GM18951 (cell line): ENCODE data around the gene EGFL7.

Source experiments
- POLR2A ChIP-seq: IDR thresholded peaks from 4 replicates; pipeline ENCODE4 v1.6.1; 2011; ENCODE audit warnings: mild to moderate bottlenecking; ENCODE audit not compliant: insufficient read length, insufficient read depth; ENCODE audit errors: extremely low read depth
- in situ Hi-C: fragments of 300-500 bp; cut with MboI; formaldehyde crosslinking; loops from one replicate; pipeline ENCODE4 v1.12.0; 2022; ENCODE audit warnings: low sequenced_read_pairs, mixed read lengths, inconsistent platforms; ENCODE audit not compliant: unreplicated experiment

EGFL7 gene

DNA sequence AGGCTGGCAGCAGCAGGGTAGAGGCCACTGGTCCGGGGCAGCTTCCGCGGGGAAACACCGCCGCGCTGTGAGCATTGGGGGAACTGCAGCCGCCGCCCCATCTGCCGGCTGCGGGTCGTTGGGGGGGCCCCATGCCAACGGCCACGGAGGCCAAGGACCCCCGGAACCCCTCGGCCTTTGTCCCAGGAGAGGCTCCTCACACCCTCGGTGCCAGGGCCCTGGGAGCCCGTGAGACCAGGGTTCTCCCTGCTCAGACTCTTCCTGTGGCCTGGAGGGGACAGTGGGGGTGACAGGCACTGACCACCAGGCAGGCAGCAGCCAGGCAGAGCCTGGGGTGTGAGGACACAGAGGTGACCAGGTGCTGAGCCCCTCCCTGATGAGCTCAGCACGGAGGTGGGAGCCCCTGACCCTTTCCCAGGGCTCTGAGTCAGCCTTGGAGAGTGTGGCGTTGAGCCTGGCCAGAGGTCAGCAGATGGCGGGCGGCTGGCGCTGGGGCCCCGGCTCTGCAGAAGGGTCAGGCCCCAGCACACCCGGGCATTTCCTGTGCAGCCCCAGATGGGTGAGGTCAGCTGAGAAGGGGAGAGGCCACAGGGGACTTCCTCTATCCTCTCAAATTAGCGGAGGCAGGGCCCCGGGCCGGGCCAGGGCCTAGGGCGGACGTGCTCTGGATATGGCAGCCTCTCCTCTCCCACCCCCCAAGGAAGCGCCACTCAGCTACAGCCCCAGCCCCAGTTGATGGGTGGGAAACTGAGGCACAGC lies 17.9 kb upstream of the EGFL7 start:
- in situ Hi-C loops, result no loop called here
- TF ChIP-seq POLR2A, result no peak

DNA sequence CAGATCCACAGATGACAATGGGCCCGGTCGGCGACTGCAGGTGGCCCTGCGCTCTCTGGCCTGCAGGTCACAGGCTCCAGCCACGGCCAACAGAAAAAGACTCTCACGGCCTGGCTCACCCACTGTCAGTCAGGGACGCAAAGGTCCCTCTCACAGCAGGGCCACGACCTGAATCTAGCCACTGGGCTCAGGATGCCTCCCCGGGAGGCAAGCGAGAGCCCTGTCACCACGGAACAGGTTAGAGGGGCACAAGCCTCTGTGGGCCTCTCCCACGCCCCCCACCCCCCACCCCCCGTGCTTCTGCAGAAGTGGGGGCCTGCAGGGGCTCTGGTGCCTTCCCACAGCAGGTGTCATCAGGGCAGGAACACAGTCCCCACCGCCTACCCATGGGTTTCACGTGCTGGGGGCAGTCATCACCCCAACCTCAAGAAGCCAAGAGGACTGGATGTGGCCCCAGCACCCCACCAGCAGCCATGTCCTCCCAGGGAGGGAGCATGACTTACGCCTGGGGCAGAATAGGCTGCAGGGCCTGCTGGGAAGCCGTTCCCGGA lies 17.3 kb upstream of the EGFL7 start:
- in situ Hi-C loops, result no loop called here
- TF ChIP-seq POLR2A, result no peak

DNA sequence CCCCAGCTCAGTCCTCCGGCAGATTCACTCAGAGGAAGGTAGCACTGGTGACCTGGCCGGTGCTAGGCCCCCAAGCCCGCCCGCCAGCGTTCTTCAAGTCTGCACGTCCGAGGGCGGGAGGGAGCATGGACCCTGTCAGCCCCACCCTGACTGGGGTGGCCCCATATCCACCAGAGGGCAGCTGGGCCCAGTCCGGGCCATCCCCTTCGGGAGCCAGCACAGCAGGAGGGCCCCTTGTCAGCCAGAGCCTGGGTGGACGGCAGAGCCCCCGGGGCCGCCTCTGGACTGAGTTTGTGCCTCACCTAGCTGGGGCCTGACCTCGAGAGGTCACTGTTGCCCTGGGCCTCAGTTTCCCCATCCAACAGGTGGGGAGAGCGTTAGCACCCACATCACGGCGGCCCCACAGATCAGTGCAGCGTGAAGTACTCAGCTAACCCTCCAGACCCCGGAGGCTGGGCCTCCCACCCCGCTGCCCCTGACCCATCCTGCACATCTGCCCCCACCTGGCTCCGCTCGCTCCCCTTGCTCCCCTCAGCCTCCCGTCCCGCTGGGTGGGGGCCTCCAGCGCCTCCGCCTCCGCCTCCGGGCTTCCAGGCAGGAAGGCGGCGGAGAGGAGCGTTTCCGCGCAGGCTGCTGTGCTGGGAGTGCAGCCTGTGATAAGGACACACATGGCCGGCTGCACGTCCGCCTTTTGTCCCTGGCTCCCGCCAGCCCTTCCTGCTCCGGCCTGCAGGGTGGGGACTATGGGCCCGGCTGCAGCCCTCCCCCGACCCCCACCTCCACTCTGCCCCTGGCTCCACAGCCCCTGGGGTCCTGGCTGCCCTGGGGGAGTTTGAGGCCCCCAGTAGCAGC lies 16.6 kb upstream of the EGFL7 start:
- in situ Hi-C loops, result no loop called here
- TF ChIP-seq POLR2A, result no peak

DNA sequence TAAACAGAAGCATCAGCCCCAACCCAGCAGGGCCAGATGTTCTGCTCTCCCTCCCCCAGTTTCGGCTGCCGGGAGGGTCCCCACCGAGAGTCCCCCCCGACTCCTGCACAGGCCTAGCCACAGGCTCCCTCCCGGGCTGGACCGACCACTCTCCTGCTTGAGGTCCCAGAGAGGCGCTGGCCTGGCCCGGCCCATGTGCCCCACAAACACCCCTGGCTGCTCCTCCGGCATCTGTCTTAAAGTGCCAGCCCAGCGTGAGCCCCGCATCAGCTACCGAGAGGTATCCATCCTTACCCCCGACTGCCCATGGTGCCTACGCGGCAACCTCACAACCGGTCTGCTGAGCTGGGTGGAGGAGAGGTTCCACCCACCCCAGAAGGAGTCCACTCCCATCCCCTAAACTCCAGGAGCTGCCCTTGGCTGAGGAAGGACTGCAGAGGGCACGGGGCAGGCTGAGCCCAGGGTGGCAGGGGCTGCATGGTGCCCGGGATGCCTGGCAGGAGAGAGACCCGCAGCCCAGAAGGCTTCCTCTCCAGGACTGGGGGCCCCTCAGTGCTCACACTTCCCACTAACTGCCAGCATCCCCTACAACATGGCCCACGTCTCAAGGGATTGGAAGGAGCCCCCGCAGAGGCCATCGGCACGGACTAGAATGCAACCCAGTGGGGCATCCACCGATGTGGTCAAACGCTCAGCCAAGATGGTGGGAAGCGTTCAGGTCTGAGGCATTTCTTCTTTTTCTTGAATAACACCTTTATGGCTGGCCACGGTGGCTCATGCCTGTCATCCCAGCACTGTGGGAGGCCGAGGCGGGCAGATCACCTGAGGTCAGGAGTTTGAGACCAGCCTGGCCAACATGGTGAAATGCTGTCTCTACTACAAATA lies 15.6 kb upstream of the EGFL7 start:
- TF ChIP-seq POLR2A, result no peak
- in situ Hi-C loops, result no loop called here

DNA sequence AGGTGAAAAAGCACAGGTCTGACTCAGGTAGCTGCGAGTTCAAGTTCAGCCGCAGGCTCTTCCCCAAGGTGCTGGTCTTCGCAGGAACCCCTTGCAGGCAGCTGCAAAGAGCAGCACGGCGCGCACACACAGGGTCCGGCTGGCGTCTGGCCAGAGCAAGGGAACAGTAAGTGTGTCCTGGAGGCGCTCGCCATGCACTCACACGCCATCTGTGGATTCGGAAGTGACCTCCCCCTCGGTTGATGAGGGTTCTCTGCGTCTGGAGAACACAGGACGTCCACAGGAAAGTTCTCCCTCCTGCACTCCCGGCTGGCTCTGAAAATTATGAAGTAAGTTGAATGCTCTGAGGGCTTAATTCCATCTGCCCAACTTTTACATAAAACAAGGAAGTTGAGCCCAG lies 14.0 kb upstream of the EGFL7 start:
- TF ChIP-seq POLR2A, result no peak
- in situ Hi-C loops, result no loop called here

DNA sequence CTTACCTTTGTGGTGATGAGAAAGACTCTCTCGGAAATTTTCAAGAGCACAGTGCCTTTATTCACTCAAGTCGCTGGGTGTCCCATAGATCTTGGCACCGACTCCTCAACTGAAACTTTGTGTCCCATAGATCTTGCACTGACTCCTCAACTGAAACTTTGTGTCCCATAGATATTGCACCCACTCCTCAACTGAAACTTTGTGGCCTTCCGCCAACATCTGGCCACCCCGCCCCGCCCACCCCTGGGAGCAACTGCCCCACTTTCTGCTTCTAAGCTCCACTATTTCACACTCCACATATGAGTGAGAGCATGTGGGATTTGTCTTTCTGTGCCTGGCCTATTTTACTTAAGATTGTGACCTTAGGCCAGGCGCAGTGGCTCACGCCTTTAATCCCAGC lies 12.7 kb upstream of the EGFL7 start:
- TF ChIP-seq POLR2A, result no peak
- in situ Hi-C loops, result no loop called here

DNA sequence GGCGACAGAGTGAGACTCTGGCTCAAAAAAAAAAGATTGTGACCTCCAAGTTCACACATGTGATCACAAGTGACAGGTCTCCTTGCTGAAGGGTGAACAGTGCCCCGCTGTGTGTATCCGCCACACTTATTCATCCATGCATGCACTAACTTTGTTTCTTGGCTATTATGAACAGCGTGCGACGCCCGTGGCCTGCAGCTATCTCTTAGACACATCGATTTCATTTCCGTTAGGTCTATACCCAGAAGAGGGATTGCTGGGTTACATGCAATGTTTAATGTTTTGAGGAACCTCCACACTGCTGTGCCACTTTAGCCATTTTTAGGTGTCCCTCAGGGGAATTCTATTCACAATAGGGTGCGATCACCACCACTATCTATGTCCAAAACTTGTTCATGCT lies 12.1 kb upstream of the EGFL7 start:
- in situ Hi-C loops, result no loop called here
- TF ChIP-seq POLR2A, result no peak

DNA sequence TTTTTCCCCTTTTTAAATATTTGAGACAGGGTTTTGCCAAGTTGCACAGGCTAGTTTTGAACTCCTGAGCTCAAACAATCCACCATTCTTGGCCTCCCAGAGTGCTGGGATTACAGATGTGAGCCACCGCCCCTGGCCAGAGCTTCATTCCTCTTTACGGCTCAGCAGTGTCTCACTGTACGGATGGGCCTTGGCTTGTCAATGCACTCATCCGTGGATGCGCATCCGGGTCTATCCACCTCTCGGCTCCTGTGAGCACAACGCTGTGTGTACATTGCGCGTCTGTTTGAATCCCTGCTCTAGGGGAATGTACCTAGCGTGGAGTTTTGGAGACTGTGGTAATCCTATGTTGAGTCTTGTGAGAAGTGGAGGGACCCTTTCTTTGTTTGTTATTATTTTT lies 10.9 kb upstream of the EGFL7 start:
- in situ Hi-C loops, result no loop called here

DNA sequence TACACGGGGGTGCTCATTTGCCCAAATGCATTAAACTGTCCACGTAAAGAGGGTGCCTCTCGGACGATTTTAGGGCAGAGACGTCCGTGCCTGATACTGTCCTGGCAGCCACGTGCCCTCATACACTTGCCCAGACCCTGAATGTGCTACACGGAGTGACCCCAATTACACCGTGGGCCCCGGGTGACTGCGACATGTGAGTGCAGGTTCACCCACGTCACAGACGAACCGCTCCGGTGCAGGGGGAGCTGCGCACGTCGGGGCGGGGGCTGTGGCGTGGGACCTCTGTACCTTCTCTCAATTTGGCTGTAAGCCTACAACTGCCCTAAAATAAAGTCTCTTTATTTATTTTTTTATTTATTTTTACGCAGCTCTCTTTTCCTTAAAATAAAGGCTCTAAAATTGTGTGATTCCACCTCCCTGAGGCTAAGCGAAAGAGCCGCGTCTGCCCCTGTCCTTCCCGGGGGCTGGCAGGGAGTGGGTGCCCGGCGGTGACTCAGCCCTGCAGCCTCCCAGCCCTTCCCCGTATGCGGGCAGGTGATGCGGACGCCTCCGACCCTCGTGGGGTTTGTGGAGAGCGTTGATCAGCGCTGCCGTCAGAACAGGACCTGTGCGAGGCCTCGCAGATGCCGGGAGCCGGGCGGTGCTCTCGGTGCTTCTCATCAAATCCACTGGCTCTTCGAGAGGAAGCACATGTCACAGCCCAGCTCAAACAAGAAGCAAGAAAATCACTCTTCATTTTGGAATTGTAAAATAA lies 9.2 kb upstream of the EGFL7 start:
- TF ChIP-seq POLR2A, result no peak
- in situ Hi-C loops, result no loop called here

More for the DNA sequence above, 10.9 kb upstream of the EGFL7 start:
- TF ChIP-seq POLR2A, result no peak

DNA sequence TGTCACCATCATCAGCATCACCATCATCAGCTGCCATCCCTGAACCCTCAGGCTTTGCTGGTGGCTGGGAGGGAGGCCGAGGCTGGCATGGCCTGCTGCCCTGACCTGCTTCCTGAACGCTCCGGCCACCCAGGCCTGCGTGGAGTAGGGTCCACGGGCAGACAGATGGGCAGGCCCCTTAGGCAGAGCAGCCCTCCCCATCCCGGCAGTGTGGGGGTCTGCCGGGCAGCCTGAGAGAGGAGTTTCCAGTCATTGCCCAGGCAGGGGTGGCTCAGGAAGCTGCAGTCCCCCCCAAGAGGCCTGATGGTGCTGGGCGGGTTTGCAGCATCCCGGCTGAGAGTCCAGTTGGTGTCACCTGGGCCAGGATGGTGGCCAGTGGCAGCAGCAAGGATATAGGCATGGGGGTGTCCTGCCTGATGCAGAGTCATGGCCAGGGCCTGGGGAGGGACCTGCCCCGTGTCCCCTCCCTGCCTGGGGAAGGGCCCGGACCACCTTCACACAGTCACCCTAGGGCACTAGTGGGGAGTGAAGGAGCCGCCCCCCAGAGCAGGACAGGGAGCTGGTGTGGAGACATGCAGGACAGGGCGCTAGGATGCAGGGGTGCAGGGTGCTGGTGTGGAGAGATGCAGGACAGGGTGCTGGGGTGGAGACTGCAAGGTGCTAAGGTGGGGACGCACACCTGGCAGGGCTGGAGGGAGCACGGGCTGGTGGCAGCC lies 7.7 kb upstream of the EGFL7 start:
- TF ChIP-seq POLR2A, result no peak
- in situ Hi-C loops, result no loop called here

DNA sequence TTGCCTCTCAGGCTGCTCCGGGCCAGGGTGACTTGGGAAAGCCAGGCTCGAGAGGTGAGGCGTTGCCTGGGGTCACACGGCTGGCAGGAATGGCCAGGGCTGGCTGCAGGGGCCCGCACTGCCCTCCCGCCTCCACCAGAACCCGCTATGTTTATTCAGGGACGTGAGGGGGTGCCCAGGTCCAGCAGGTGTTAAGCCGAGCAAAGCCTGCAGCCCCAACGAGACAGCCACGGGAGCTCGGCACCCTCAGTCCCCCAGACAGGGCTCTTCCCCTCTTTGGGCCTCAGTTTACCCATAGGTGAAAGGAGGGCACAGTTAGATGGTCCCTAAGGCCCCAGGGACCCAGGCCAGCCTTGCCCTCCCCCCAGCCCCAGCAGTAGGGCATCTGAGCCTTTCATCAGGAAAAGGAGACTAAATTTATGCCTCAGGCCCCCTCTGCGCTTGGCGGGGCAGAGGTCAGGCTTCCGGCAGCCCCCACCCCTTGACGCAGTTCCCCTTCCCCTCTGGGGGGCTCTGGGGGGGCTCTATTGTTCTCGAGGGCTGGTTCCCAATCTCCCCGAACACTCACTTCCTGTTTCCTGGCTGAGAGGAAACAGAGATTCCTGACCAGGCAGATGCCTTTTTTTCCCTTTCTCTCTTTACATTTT lies 7.1 kb upstream of the EGFL7 start:
- no peak for TF ChIP-seq POLR2A

More for the DNA sequence above, 7.1 kb upstream of the EGFL7 start:
- in situ Hi-C loops, result no loop called here
